GM23338 (cell line): ENCODE measurements around the gene TLR5.

Experiments
- CREB1 ChIP-seq: fragments of 250-450 bp; sonication (Bioruptor Pico); IDR thresholded peaks from 2 replicates; pipeline ENCODE4 v1.5.0; 2020; ENCODE audit warnings: low read depth, mild to moderate bottlenecking, moderate library complexity
- EZH2 ChIP-seq: fragments of 200-600 bp; sonication (generic); IDR thresholded peaks from one replicate; pipeline ENCODE4 v1.8.0; 2017; ENCODE audit warnings: antibody characterized with exemption, mild to moderate bottlenecking, low read depth; ENCODE audit not compliant: unreplicated experiment
- EZH2phosphoT487 ChIP-seq: fragments of 200-600 bp; sonication (generic); IDR thresholded peaks from one replicate; pipeline ENCODE4 v1.8.1; 2018; ENCODE audit warnings: antibody characterized with exemption; ENCODE audit not compliant: unreplicated experiment
- JUNB ChIP-seq: IDR thresholded peaks from one replicate; pipeline ENCODE4 v1.6.1; 2016; ENCODE audit warnings: antibody characterized with exemption; ENCODE audit not compliant: unreplicated experiment
- POLR2AphosphoS5 ChIP-seq: IDR thresholded peaks from 2 replicates; pipeline ENCODE4 v1.6.1; 2016; ENCODE audit warnings: antibody characterized with exemption, low read depth
- ZNF331 ChIP-seq: fragments of 250-450 bp; sonication (Bioruptor Pico); IDR thresholded peaks from 2 replicates; pipeline ENCODE4 v1.5.0; 2020; ENCODE audit warnings: low read depth, mild to moderate bottlenecking, moderate library complexity
- TF ChIP-seq, protein P1 (sequence below), 2 experiments: fragments of 200-600 bp in 1 of 2; sonication (generic) in 1 of 2; conservative IDR thresholded peaks; 2 replicates each; pipeline versions ENCODE4 v1.5.1 to v1.6.1; 2016 to 2017; ENCODE audit warnings: antibody characterized with exemption in 2 of 2, low read depth in 2 of 2, mild to moderate bottlenecking in 2 of 2, moderate library complexity in 1 of 2
- TF ChIP-seq, protein P2 (sequence below): fragments of 250-450 bp; sonication (Bioruptor Pico); IDR thresholded peaks from 2 replicates; pipeline ENCODE4 v1.5.0; 2020; ENCODE audit warnings: mild to moderate bottlenecking, moderate library complexity
- TF ChIP-seq, protein P3 (sequence below): IDR thresholded peaks from one replicate; pipeline ENCODE4 v1.6.1; 2018; ENCODE audit warnings: antibody characterized with exemption; ENCODE audit not compliant: unreplicated experiment

DNA sequence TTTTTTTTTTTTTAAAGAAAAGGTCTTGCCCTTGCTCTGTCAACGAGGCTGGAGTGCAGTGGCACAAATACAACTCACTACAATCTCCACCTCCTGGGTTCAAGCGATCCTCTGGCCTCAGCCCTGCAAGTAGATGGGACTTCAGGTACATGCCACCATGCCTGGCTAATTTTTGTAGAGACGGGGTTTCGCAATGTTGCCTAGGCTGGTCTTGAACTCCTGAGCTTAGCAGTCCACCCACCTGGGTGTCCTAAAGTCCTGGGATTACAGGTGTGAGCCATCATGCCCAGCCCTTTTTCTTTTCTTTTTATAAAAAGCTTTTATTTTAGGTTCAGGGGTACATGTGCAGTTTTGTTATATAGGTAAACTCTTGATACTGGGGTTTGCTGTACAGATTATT lies 47.2 kb downstream of the TLR5 start:
- TF ChIP-seq, protein P1, sequence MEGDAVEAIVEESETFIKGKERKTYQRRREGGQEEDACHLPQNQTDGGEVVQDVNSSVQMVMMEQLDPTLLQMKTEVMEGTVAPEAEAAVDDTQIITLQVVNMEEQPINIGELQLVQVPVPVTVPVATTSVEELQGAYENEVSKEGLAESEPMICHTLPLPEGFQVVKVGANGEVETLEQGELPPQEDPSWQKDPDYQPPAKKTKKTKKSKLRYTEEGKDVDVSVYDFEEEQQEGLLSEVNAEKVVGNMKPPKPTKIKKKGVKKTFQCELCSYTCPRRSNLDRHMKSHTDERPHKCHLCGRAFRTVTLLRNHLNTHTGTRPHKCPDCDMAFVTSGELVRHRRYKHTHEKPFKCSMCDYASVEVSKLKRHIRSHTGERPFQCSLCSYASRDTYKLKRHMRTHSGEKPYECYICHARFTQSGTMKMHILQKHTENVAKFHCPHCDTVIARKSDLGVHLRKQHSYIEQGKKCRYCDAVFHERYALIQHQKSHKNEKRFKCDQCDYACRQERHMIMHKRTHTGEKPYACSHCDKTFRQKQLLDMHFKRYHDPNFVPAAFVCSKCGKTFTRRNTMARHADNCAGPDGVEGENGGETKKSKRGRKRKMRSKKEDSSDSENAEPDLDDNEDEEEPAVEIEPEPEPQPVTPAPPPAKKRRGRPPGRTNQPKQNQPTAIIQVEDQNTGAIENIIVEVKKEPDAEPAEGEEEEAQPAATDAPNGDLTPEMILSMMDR (conservative IDR thresholded peaks at IDR 0.05; ENCODE audit: low read depth in 2 of 2): no peak
- TF ChIP-seq EZH2phosphoT487 (no peak), POLR2AphosphoS5 (no peak), CREB1 (CRISPR knock-in tag) (no peak), JUNB (no peak), EZH2 (no peak), ZNF331 (no peak)
- TF ChIP-seq, protein P2, sequence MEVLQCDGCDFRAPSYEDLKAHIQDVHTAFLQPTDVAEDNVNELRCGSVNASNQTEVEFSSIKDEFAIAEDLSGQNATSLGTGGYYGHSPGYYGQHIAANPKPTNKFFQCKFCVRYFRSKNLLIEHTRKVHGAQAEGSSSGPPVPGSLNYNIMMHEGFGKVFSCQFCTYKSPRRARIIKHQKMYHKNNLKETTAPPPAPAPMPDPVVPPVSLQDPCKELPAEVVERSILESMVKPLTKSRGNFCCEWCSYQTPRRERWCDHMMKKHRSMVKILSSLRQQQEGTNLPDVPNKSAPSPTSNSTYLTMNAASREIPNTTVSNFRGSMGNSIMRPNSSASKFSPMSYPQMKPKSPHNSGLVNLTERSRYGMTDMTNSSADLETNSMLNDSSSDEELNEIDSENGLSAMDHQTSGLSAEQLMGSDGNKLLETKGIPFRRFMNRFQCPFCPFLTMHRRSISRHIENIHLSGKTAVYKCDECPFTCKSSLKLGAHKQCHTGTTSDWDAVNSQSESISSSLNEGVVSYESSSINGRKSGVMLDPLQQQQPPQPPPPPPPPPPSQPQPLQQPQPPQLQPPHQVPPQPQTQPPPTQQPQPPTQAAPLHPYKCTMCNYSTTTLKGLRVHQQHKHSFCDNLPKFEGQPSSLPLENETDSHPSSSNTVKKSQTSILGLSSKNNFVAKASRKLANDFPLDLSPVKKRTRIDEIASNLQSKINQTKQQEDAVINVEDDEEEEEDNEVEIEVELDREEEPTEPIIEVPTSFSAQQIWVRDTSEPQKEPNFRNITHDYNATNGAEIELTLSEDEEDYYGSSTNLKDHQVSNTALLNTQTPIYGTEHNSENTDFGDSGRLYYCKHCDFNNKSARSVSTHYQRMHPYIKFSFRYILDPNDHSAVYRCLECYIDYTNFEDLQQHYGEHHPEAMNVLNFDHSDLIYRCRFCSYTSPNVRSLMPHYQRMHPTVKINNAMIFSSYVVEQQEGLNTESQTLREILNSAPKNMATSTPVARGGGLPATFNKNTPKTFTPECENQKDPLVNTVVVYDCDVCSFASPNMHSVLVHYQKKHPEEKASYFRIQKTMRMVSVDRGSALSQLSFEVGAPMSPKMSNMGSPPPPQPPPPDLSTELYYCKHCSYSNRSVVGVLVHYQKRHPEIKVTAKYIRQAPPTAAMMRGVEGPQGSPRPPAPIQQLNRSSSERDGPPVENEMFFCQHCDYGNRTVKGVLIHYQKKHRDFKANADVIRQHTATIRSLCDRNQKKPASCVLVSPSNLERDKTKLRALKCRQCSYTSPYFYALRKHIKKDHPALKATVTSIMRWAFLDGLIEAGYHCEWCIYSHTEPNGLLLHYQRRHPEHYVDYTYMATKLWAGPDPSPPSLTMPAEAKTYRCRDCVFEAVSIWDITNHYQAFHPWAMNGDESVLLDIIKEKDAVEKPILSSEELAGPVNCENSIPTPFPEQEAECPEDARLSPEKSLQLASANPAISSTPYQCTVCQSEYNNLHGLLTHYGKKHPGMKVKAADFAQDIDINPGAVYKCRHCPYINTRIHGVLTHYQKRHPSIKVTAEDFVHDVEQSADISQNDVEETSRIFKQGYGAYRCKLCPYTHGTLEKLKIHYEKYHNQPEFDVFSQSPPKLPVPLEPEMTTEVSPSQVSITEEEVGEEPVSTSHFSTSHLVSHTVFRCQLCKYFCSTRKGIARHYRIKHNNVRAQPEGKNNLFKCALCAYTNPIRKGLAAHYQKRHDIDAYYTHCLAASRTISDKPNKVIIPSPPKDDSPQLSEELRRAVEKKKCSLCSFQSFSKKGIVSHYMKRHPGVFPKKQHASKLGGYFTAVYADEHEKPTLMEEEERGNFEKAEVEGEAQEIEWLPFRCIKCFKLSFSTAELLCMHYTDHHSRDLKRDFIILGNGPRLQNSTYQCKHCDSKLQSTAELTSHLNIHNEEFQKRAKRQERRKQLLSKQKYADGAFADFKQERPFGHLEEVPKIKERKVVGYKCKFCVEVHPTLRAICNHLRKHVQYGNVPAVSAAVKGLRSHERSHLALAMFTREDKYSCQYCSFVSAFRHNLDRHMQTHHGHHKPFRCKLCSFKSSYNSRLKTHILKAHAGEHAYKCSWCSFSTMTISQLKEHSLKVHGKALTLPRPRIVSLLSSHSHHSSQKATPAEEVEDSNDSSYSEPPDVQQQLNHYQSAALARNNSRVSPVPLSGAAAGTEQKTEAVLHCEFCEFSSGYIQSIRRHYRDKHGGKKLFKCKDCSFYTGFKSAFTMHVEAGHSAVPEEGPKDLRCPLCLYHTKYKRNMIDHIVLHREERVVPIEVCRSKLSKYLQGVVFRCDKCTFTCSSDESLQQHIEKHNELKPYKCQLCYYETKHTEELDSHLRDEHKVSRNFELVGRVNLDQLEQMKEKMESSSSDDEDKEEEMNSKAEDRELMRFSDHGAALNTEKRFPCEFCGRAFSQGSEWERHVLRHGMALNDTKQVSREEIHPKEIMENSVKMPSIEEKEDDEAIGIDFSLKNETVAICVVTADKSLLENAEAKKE (CRISPR knock-in tag): no peak
- TF ChIP-seq, protein P3, sequence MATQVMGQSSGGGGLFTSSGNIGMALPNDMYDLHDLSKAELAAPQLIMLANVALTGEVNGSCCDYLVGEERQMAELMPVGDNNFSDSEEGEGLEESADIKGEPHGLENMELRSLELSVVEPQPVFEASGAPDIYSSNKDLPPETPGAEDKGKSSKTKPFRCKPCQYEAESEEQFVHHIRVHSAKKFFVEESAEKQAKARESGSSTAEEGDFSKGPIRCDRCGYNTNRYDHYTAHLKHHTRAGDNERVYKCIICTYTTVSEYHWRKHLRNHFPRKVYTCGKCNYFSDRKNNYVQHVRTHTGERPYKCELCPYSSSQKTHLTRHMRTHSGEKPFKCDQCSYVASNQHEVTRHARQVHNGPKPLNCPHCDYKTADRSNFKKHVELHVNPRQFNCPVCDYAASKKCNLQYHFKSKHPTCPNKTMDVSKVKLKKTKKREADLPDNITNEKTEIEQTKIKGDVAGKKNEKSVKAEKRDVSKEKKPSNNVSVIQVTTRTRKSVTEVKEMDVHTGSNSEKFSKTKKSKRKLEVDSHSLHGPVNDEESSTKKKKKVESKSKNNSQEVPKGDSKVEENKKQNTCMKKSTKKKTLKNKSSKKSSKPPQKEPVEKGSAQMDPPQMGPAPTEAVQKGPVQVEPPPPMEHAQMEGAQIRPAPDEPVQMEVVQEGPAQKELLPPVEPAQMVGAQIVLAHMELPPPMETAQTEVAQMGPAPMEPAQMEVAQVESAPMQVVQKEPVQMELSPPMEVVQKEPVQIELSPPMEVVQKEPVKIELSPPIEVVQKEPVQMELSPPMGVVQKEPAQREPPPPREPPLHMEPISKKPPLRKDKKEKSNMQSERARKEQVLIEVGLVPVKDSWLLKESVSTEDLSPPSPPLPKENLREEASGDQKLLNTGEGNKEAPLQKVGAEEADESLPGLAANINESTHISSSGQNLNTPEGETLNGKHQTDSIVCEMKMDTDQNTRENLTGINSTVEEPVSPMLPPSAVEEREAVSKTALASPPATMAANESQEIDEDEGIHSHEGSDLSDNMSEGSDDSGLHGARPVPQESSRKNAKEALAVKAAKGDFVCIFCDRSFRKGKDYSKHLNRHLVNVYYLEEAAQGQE: no peak
